Measurements from ENCODE around the gene CCDC27.

The CCDC27 gene

GRCh38 chr1:3721955-3722465, 30.2 kb upstream of the CCDC27 start:
- DNase-seq, result no peak

- DNase-seq, result no peak
These were observed 29.4 kb upstream of the CCDC27 start for GRCh38 chr1:3722846-3723245.

GRCh38 chr1:3724416-3725030, 27.7 kb upstream of the CCDC27 start:
- peak; percentile 61 for DNase-seq

- DNase-seq, result no peak
These were observed 26.9 kb upstream of the CCDC27 start for GRCh38 chr1:3725366-3725765.

GRCh38 chr1:3727042-3727824, 25.0 kb upstream of the CCDC27 start:
- DNase-seq, result no peak

- DNase-seq, result no peak
These were observed 24.1 kb upstream of the CCDC27 start for GRCh38 chr1:3727825-3728776.

GRCh38 chr1:3729594-3730542, 22.4 kb upstream of the CCDC27 start:
- DNase-seq, result no peak

GRCh38 chr1:3730543-3731247, 21.6 kb upstream of the CCDC27 start:
- DNase-seq, result no peak

GRCh38 chr1:3731583-3732433, 20.4 kb upstream of the CCDC27 start:
- DNase-seq, result no peak

- no peak for DNase-seq
These were observed 19.7 kb upstream of the CCDC27 start for GRCh38 chr1:3732434-3733093.

GRCh38 chr1:3733094-3733882, 19.0 kb upstream of the CCDC27 start:
- no peak for DNase-seq

GRCh38 chr1:3733883-3734589, 18.2 kb upstream of the CCDC27 start:
- DNase-seq, result no peak

- no peak for DNase-seq
These were observed 17.6 kb upstream of the CCDC27 start for GRCh38 chr1:3734602-3735001.

- no peak for DNase-seq
These were observed 17.1 kb upstream of the CCDC27 start for GRCh38 chr1:3735027-3735681.

- DNase-seq, result no peak
These were observed 16.6 kb upstream of the CCDC27 start for GRCh38 chr1:3735688-3736087.

GRCh38 chr1:3736131-3736561, 16.1 kb upstream of the CCDC27 start:
- DNase-seq, result no peak

GRCh38 chr1:3736708-3737107, 15.5 kb upstream of the CCDC27 start:
- no peak for DNase-seq

- DNase-seq, result no peak
These were observed 13.3 kb upstream of the CCDC27 start for GRCh38 chr1:3738943-3739342.
